Neural cell (in vitro differentiated cells): ENCODE results near the gene PLCD1. TPM values are rescaled to one million over a fixed set of nuclear protein-coding genes. Genes with fewer than 3 reads are reported as not detected.
"Not testable (repeated sequence)": the region's sequence is repeated elsewhere in the genome, so short reads cannot be mapped to it uniquely, and the experiment has no call there.

Experiments
- H2AFZ ChIP-seq: fragments of 200-600, 300-800 bp; sonication (generic), shearing (Covaris generic); 2 replicates; pipeline ENCODE4 v1.6.0; 2014; ENCODE audit warnings: low read depth, mild to moderate bottlenecking, antibody characterized with exemption, low read length, moderate library complexity
- H3F3A ChIP-seq: fragments of 200-600 bp; shearing (Covaris generic); 2 replicates; pipeline ENCODE4 v1.6.1; 2016; ENCODE audit warnings: mild to moderate bottlenecking, moderate library complexity, mixed read lengths, antibody characterized with exemption, low read length; ENCODE audit not compliant: insufficient read depth, poor library complexity, severe bottlenecking
- H3K27ac ChIP-seq: fragments of 200-600, 300-800 bp; sonication (generic), shearing (Covaris generic); 2 replicates; pipeline ENCODE4 v1.5.1; 2014; ENCODE audit warnings: mild to moderate bottlenecking, low read length, moderate library complexity
- H3K27me3 ChIP-seq: fragments of 300-800, 200-600 bp; sonication (generic), shearing (Covaris generic); 2 replicates; pipeline ENCODE4 v1.6.0; 2014; ENCODE audit warnings: mild to moderate bottlenecking, low read depth, low read length, moderate library complexity; ENCODE audit not compliant: insufficient read depth
- H3K36me3 ChIP-seq: fragments of 300-800, 200-600 bp; sonication (generic), shearing (Covaris generic); 2 replicates; pipeline ENCODE4 v1.5.1; 2014; ENCODE audit warnings: mild to moderate bottlenecking, antibody characterized with exemption, low read length, moderate library complexity; ENCODE audit not compliant: insufficient read depth
- H3K4me2 ChIP-seq: fragments of 300-800, 200-600 bp; sonication (generic), shearing (Covaris generic); 2 replicates; pipeline ENCODE4 v1.6.0; 2014; ENCODE audit warnings: mild to moderate bottlenecking, low read length
- H3K4me3 ChIP-seq: fragments of 300-800, 200-600 bp; sonication (generic), shearing (Covaris generic); 2 replicates; pipeline ENCODE4 v1.5.1; 2014; ENCODE audit warnings: mild to moderate bottlenecking, low read length, moderate library complexity
- H3K79me2 ChIP-seq: fragments of 200-600 bp; shearing (Covaris generic); replicated peaks from 2 replicates; pipeline ENCODE4 v1.6.0; 2014; ENCODE audit warnings: mild to moderate bottlenecking, low read length, moderate library complexity; ENCODE audit not compliant: insufficient read depth
- H3K9ac ChIP-seq: fragments of 300-800, 200-600 bp; sonication (generic), shearing (Covaris generic); 2 replicates; pipeline ENCODE4 v1.6.1; 2016; ENCODE audit warnings: mild to moderate bottlenecking, low read length, mixed read lengths
- H3K9me2 ChIP-seq: fragments of 200-600 bp; shearing (Covaris generic); 2 replicates; pipeline ENCODE4 v1.6.1; 2016; ENCODE audit warnings: mild to moderate bottlenecking, low read length, mixed read lengths; ENCODE audit not compliant: insufficient read depth
- H3K9me3 ChIP-seq: fragments of 200-600, 300-800 bp; sonication (generic), shearing (Covaris generic); 2 replicates; pipeline ENCODE4 v1.6.1; 2016; ENCODE audit warnings: mild to moderate bottlenecking, mixed run types, low read length, moderate library complexity, mixed read lengths
- H4K20me1 ChIP-seq: fragments of 200-600 bp; shearing (Covaris generic); 2 replicates; pipeline ENCODE4 v1.6.1; 2016; ENCODE audit warnings: mild to moderate bottlenecking, mixed run types; ENCODE audit not compliant: insufficient read depth
- EP300 ChIP-seq: fragments of 450-650 bp; conservative IDR thresholded peaks from 2 replicates; pipeline ENCODE4 v1.6.1; 2014; ENCODE audit warnings: antibody characterized with exemption, mild to moderate bottlenecking, moderate library complexity; ENCODE audit not compliant: poor library complexity, severe bottlenecking
- EZH2 ChIP-seq: fragments of 200-600, 300-800 bp; shearing (Covaris generic), sonication (generic); IDR thresholded peaks from 2 replicates; pipeline ENCODE4 v1.6.1; 2014; ENCODE audit warnings: antibody characterized with exemption, low read length, borderline replicate concordance, mild to moderate bottlenecking; ENCODE audit not compliant: insufficient read depth, poor library complexity, severe bottlenecking
- MXI1 ChIP-seq: fragments of 450-650 bp; conservative IDR thresholded peaks from 2 replicates; pipeline ENCODE4 v1.6.1; 2014; ENCODE audit warnings: antibody characterized with exemption, mild to moderate bottlenecking; ENCODE audit not compliant: poor library complexity, severe bottlenecking
- POLR2AphosphoS5 ChIP-seq: IDR thresholded peaks from 2 replicates; pipeline ENCODE4 v1.6.1; 2012
- RAD21 ChIP-seq: fragments of 450-650 bp; conservative IDR thresholded peaks from 2 replicates; pipeline ENCODE4 v1.6.1; 2014; ENCODE audit warnings: antibody characterized with exemption, mild to moderate bottlenecking, moderate library complexity
- SMC3 ChIP-seq: fragments of 450-650 bp; conservative IDR thresholded peaks from 2 replicates; pipeline ENCODE4 v1.6.1; 2014; ENCODE audit warnings: antibody characterized with exemption, mild to moderate bottlenecking, moderate library complexity; ENCODE audit not compliant: poor library complexity
- TAF1 ChIP-seq: IDR thresholded peaks from 2 replicates; pipeline ENCODE4 v1.6.1; 2012; ENCODE audit warnings: low read depth
- polyA plus RNA-seq: library from polyadenylated mRNA; depleted of rRNA; stranded (reverse); fragments of >200 nt; gene quantifications from 2 replicates; pipeline ENCODE4 v1.2.3, GENCODE V29; 2014
- TF ChIP-seq, protein P1 (sequence below): fragments of 450-650 bp; IDR thresholded peaks from 2 replicates; pipeline ENCODE4 v1.5.1; 2014; ENCODE audit warnings: antibody characterized with exemption, mild to moderate bottlenecking, moderate library complexity; ENCODE audit not compliant: poor library complexity, severe bottlenecking
- TF ChIP-seq, protein P2 (sequence below): IDR thresholded peaks from 2 replicates; pipeline ENCODE4 v1.6.1; 2012; ENCODE audit warnings: borderline replicate concordance

PLCD1 gene
- polyA plus RNA-seq, 1 donor from 2014 or later, result 4.6 TPM

GRCh38 chr3:38070013-38070412 lies 40.6 kb upstream of the PLCD1 start:
- Histone ChIP-seq H3K9me3 (no peaks in the 10 kb centered on the region), H3K9ac (no peak overlapping the region), H3K4me3 (no peak overlapping the region), H3K9me2 (no peaks in the 10 kb centered on the region), H3K4me2 (no peak overlapping the region), H2AFZ (no peak overlapping the region), H3F3A (no peaks in the 10 kb centered on the region), H3K36me3 (no peaks in the 10 kb centered on the region), H3K79me2 (no peaks in the 10 kb centered on the region), H3K27ac (no peak overlapping the region), H3K27me3 (no peaks in the 10 kb centered on the region), H4K20me1 (no peaks in the 10 kb centered on the region)
- TF ChIP-seq, protein P1, sequence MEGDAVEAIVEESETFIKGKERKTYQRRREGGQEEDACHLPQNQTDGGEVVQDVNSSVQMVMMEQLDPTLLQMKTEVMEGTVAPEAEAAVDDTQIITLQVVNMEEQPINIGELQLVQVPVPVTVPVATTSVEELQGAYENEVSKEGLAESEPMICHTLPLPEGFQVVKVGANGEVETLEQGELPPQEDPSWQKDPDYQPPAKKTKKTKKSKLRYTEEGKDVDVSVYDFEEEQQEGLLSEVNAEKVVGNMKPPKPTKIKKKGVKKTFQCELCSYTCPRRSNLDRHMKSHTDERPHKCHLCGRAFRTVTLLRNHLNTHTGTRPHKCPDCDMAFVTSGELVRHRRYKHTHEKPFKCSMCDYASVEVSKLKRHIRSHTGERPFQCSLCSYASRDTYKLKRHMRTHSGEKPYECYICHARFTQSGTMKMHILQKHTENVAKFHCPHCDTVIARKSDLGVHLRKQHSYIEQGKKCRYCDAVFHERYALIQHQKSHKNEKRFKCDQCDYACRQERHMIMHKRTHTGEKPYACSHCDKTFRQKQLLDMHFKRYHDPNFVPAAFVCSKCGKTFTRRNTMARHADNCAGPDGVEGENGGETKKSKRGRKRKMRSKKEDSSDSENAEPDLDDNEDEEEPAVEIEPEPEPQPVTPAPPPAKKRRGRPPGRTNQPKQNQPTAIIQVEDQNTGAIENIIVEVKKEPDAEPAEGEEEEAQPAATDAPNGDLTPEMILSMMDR, result no peak
- no peak for TF ChIP-seq SMC3
- no peak for TF ChIP-seq MXI1
- no peak for TF ChIP-seq RAD21
- TF ChIP-seq, protein P2, sequence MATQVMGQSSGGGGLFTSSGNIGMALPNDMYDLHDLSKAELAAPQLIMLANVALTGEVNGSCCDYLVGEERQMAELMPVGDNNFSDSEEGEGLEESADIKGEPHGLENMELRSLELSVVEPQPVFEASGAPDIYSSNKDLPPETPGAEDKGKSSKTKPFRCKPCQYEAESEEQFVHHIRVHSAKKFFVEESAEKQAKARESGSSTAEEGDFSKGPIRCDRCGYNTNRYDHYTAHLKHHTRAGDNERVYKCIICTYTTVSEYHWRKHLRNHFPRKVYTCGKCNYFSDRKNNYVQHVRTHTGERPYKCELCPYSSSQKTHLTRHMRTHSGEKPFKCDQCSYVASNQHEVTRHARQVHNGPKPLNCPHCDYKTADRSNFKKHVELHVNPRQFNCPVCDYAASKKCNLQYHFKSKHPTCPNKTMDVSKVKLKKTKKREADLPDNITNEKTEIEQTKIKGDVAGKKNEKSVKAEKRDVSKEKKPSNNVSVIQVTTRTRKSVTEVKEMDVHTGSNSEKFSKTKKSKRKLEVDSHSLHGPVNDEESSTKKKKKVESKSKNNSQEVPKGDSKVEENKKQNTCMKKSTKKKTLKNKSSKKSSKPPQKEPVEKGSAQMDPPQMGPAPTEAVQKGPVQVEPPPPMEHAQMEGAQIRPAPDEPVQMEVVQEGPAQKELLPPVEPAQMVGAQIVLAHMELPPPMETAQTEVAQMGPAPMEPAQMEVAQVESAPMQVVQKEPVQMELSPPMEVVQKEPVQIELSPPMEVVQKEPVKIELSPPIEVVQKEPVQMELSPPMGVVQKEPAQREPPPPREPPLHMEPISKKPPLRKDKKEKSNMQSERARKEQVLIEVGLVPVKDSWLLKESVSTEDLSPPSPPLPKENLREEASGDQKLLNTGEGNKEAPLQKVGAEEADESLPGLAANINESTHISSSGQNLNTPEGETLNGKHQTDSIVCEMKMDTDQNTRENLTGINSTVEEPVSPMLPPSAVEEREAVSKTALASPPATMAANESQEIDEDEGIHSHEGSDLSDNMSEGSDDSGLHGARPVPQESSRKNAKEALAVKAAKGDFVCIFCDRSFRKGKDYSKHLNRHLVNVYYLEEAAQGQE, result no peak
- no peak for TF ChIP-seq EZH2
- no peak for TF ChIP-seq EP300
- TF ChIP-seq POLR2AphosphoS5, result no peak
- no peak for TF ChIP-seq TAF1

DNA sequence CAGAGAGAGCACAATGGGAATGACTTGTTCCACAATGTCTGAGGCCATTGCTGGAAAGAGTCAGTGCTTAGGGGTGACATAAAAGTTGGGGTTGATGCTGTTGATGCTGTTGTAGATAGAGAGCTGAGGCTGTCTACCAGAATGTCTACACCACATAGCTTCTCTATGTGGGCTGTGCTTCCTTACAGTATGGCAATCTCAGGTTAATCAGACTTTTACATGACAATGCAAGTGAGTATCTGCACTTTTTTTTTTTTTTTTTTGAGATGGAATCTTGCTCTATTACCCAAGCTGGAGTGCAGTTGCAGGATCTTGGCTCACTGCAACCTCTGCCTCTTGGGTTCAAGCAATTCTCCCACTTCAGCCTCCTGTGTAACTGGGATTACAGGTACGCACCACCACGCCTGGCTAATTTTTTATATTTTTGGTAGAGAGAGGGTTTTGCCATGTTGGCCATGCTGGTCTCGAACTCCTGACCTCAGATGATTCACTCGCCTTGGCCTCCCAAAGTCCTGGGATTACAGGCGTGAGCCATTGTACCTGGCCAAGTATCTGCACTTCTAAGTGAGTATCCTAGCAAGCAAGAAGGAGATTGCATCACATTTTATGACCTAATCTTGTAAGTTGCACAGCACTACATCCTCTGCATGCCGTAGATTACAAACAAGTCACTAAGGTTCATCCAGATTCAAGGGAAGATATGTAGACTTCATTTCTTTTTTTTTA lies 38.2 kb upstream of the PLCD1 start:
- TF ChIP-seq EP300 (no peak), SMC3 (no peak), EZH2 (no peak), POLR2AphosphoS5 (no peak), MXI1 (no peak), TAF1 (no peak)
- TF ChIP-seq, protein P2, result no peak
- TF ChIP-seq, protein P1, result no peak
- Histone ChIP-seq H3K27me3 (no peaks in the 10 kb centered on the region), H3K9me2 (no peaks in the 10 kb centered on the region), H2AFZ (no peak overlapping the region), H3K9ac (no peak overlapping the region), H3K4me3 (no peak overlapping the region), H4K20me1 (no peaks in the 10 kb centered on the region), H3K36me3 (no peaks in the 10 kb centered on the region), H3K4me2 (no peak overlapping the region), H3K9me3 (no peaks in the 10 kb centered on the region), H3F3A (no peaks in the 10 kb centered on the region), H3K79me2 (no peaks in the 10 kb centered on the region), H3K27ac (no peak overlapping the region)

GRCh38 chr3:38064453-38064852 lies 35.0 kb upstream of the PLCD1 start:
- not testable (repeated sequence) for H3K27me3 ChIP-seq, H3K27ac ChIP-seq, H3K4me2 ChIP-seq, H3K4me3 ChIP-seq, H4K20me1 ChIP-seq, H2AFZ ChIP-seq, H3K9me2 ChIP-seq, H3K36me3 ChIP-seq, H3K9me3 ChIP-seq, H3K9ac ChIP-seq, H3K79me2 ChIP-seq, H3F3A ChIP-seq
